Kidney capillary endothelial cell (primary cell): Measurements from ENCODE around the gene GNLY.
"Not testable (repeated sequence)": the region's sequence is repeated elsewhere in the genome, so short reads cannot be mapped to it uniquely, and the experiment has no call there.

Source experiments
- DNase-seq: peaks from one replicate; pipeline ENCODE4 v3.0.0-alpha.2; 2018; ENCODE audit warnings: low spot score

The GNLY gene

GRCh38 chr2:85710687-85711577 is 16.8 kb downstream of the GNLY start:
- no peak for DNase-seq

GRCh38 chr2:85711578-85712060 is 17.5 kb downstream of the GNLY start:
- no peak for DNase-seq

GRCh38 chr2:85712336-85712735 is 18.2 kb downstream of the GNLY start:
- DNase-seq = no peak

- no peak for DNase-seq
Observed at GRCh38 chr2:85712849-85713612, 18.9 kb downstream of the GNLY start.

- no peak for DNase-seq
Observed at GRCh38 chr2:85713836-85714235, 19.7 kb downstream of the GNLY start.

GRCh38 chr2:85714421-85714820 is 20.3 kb downstream of the GNLY start:
- not testable (repeated sequence) for DNase-seq

- DNase-seq = no peak
Observed at GRCh38 chr2:85714841-85715240, 20.7 kb downstream of the GNLY start.

- no peak for DNase-seq
Observed at GRCh38 chr2:85716346-85716914, 22.3 kb downstream of the GNLY start.

- no peak for DNase-seq
Observed at GRCh38 chr2:85717308-85718008, 23.3 kb downstream of the GNLY start.

GRCh38 chr2:85718009-85718391 is 23.8 kb downstream of the GNLY start:
- no peak for DNase-seq

- no peak for DNase-seq
Observed at GRCh38 chr2:85718885-85719492, 24.8 kb downstream of the GNLY start.

GRCh38 chr2:85719609-85720240 is 25.6 kb downstream of the GNLY start:
- DNase-seq = no peak

GRCh38 chr2:85720533-85720932 is 26.4 kb downstream of the GNLY start:
- DNase-seq = no peak

- DNase-seq = no peak
Observed at GRCh38 chr2:85721641-85722040, 27.5 kb downstream of the GNLY start.

GRCh38 chr2:85722519-85722918 is 28.4 kb downstream of the GNLY start:
- no peak for DNase-seq

GRCh38 chr2:85723707-85724360 is 29.7 kb downstream of the GNLY start:
- no peak for DNase-seq

- no peak for DNase-seq
Observed at GRCh38 chr2:85724731-85725181, 30.6 kb downstream of the GNLY start.

GRCh38 chr2:85725451-85725850 is 31.3 kb downstream of the GNLY start:
- DNase-seq = no peak

- no peak for DNase-seq
Observed at GRCh38 chr2:85727798-85728197, 33.6 kb downstream of the GNLY start.

- DNase-seq = no peak
Observed at GRCh38 chr2:85728342-85728741, 34.2 kb downstream of the GNLY start.
